GM23248 (cell line): Measurements from ENCODE around the gene DNAJC7.

Experiments used
- EZH2 ChIP-seq: fragments of 200-600 bp; sonication (generic); IDR thresholded peaks from 2 replicates; pipeline ENCODE4 v1.6.1; 2018; ENCODE audit warnings: antibody characterized with exemption, mild to moderate bottlenecking; ENCODE audit not compliant: insufficient read depth, poor library complexity, severe bottlenecking
- EZH2phosphoT487 ChIP-seq: fragments of 200-600 bp; sonication (generic); IDR thresholded peaks from 2 replicates; pipeline ENCODE4 v1.6.1; 2018; ENCODE audit warnings: antibody characterized with exemption, moderate library complexity, mild to moderate bottlenecking, low read depth; ENCODE audit not compliant: insufficient read depth

GRCh38 chr17:42025936-42026335, 8.7 kb upstream of the DNAJC7 start:
- no peak for TF ChIP-seq EZH2
- TF ChIP-seq EZH2phosphoT487 = no peak
